ENCODE data around the gene NDUFV3.
"Not testable (repeated sequence)": the region's sequence is repeated elsewhere in the genome, so short reads cannot be mapped to it uniquely, and the experiment has no call there.

Gene NDUFV3

GRCh38 chr21:42911920-42912319 is 18.8 kb downstream of the NDUFV3 start:
- H3K27ac ChIP-seq (ENCODE audit: low read depth, low read length); H3K9me3 ChIP-seq (ENCODE audit: low read length); H3K9ac ChIP-seq (ENCODE audit: low read length); H3K4me1 ChIP-seq (ENCODE audit: insufficient read depth, low read length); H3K27me3 ChIP-seq (ENCODE audit: control insufficient read depth in 1 of 2, insufficient read depth in 2 of 2, low read length in 2 of 2); H3K4me3 ChIP-seq (ENCODE audit: low read depth in 1 of 2, low read length in 2 of 2): not testable (repeated sequence)
- H3K36me3 ChIP-seq (ENCODE audit: insufficient read depth, low read length), result peaks cover 27% of the 10 kb centered on the region

- Histone ChIP-seq H3K9ac (ENCODE audit: low read length) (no peak overlapping the region), H3K36me3 (ENCODE audit: insufficient read depth, low read length) (peaks cover 21% of the 10 kb centered on the region), H3K9me3 (ENCODE audit: low read length) (no peaks in the 10 kb centered on the region), H3K27ac (ENCODE audit: low read depth, low read length) (no peak overlapping the region), H3K27me3 (ENCODE audit: control insufficient read depth in 1 of 2, insufficient read depth in 2 of 2, low read length in 2 of 2) (no peaks in the 10 kb centered on the region), H3K4me3 (ENCODE audit: low read depth in 1 of 2, low read length in 2 of 2) (no peak overlapping the region), H3K4me1 (ENCODE audit: insufficient read depth, low read length) (no peaks in the 10 kb centered on the region)
These were observed 20.4 kb downstream of the NDUFV3 start for GRCh38 chr21:42913476-42913875.

- H3K9me3 ChIP-seq (ENCODE audit: low read length), result no peaks in the 10 kb centered on the region
- no peak overlapping the region for H3K27ac ChIP-seq (ENCODE audit: low read depth, low read length)
- no peak overlapping the region for H3K4me3 ChIP-seq (ENCODE audit: low read depth in 1 of 2, low read length in 2 of 2)
- no peaks in the 10 kb centered on the region for H3K36me3 ChIP-seq (ENCODE audit: insufficient read depth, low read length)
- H3K4me1 ChIP-seq (ENCODE audit: insufficient read depth, low read length), result peaks cover under 1% of the 10 kb centered on the region
- no peak overlapping the region for H3K9ac ChIP-seq (ENCODE audit: low read length)
- H3K27me3 ChIP-seq (ENCODE audit: control insufficient read depth in 1 of 2, insufficient read depth in 2 of 2, low read length in 2 of 2), result no peaks in the 10 kb centered on the region
These were observed 25.2 kb downstream of the NDUFV3 start for GRCh38 chr21:42918291-42918690.

DNA sequence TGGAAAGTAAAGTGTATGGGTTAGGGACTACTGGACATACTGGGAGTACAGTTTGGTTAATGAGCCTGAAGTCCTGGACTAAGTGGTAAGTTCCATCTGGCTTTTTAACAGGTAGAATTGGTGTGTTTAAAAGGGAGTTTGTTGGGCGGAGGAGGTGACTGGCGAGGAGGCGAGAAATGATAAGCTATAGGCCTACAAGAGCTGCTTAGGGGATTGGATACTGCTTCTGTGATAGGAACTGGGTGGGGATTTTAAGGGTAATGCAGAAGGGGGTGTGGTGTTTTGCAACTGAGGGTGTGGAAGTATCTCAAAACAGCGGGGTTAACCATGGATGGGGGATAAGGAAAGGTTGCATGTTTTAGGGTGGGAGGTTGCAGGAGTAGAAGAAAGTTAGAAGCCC is 28.8 kb downstream of the NDUFV3 start:
- H3K4me1 ChIP-seq (ENCODE audit: insufficient read depth, low read length), result peaks cover 7% of the 10 kb centered on the region
- no peaks in the 10 kb centered on the region for H3K27me3 ChIP-seq (ENCODE audit: control insufficient read depth in 1 of 2, insufficient read depth in 2 of 2, low read length in 2 of 2)
- H3K9me3 ChIP-seq (ENCODE audit: low read length), result no peaks in the 10 kb centered on the region
- no peak overlapping the region for H3K27ac ChIP-seq (ENCODE audit: low read depth, low read length)
- H3K36me3 ChIP-seq (ENCODE audit: insufficient read depth, low read length), result no peaks in the 10 kb centered on the region
- H3K4me3 ChIP-seq (ENCODE audit: low read depth in 1 of 2, low read length in 2 of 2), result no peak overlapping the region
- H3K9ac ChIP-seq (ENCODE audit: low read length), result no peak overlapping the region

- no peaks in the 10 kb centered on the region for H3K9me3 ChIP-seq (ENCODE audit: low read length)
- H3K27ac ChIP-seq (ENCODE audit: low read depth, low read length), result no peak overlapping the region
- no peak overlapping the region for H3K4me3 ChIP-seq (ENCODE audit: low read depth in 1 of 2, low read length in 2 of 2)
- H3K4me1 ChIP-seq (ENCODE audit: insufficient read depth, low read length), result peaks cover 7% of the 10 kb centered on the region
- H3K27me3 ChIP-seq (ENCODE audit: control insufficient read depth in 1 of 2, insufficient read depth in 2 of 2, low read length in 2 of 2), result no peaks in the 10 kb centered on the region
- no peak overlapping the region for H3K9ac ChIP-seq (ENCODE audit: low read length)
- no peaks in the 10 kb centered on the region for H3K36me3 ChIP-seq (ENCODE audit: insufficient read depth, low read length)
These were observed 29.8 kb downstream of the NDUFV3 start for GRCh38 chr21:42922918-42923317.

GRCh38 chr21:42923553-42924432 is 30.7 kb downstream of the NDUFV3 start:
- H3K9me3 ChIP-seq (ENCODE audit: low read length), result no peaks in the 10 kb centered on the region
- H3K36me3 ChIP-seq (ENCODE audit: insufficient read depth, low read length), result no peaks in the 10 kb centered on the region
- no peak overlapping the region for H3K9ac ChIP-seq (ENCODE audit: low read length)
- no peak overlapping the region for H3K27ac ChIP-seq (ENCODE audit: low read depth, low read length)
- peaks cover 7% of the 10 kb centered on the region for H3K4me1 ChIP-seq (ENCODE audit: insufficient read depth, low read length)
- H3K4me3 ChIP-seq (ENCODE audit: low read depth in 1 of 2, low read length in 2 of 2), result peak overlapping the region; percentile 28 to 35
- no peaks in the 10 kb centered on the region for H3K27me3 ChIP-seq (ENCODE audit: control insufficient read depth in 1 of 2, insufficient read depth in 2 of 2, low read length in 2 of 2)

DNA sequence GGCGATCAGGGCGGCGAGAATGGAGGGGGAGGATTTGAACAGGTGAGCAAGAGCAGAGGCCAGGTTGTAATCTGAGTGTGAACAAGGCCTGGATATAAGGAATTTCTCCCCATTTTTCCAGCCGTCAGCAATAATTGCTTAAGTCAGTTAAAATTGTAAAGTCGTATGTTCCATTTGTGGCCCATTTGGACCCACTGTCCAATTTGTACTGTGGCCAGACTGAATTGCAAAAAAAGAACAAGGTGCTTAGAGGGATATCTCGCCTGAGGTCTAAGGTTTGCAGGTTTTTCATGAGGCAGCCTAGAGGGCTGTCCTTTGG is 31.3 kb downstream of the NDUFV3 start:
- no peak overlapping the region for H3K9ac ChIP-seq (ENCODE audit: low read length)
- H3K9me3 ChIP-seq (ENCODE audit: low read length), result no peaks in the 10 kb centered on the region
- no peaks in the 10 kb centered on the region for H3K27me3 ChIP-seq (ENCODE audit: control insufficient read depth in 1 of 2, insufficient read depth in 2 of 2, low read length in 2 of 2)
- peaks cover 7% of the 10 kb centered on the region for H3K4me1 ChIP-seq (ENCODE audit: insufficient read depth, low read length)
- H3K4me3 ChIP-seq (ENCODE audit: low read depth in 1 of 2, low read length in 2 of 2), result peak overlapping the region in 1 of 2 donors; percentile 35
- no peaks in the 10 kb centered on the region for H3K36me3 ChIP-seq (ENCODE audit: insufficient read depth, low read length)
- H3K27ac ChIP-seq (ENCODE audit: low read depth, low read length), result no peak overlapping the region

- H3K9ac ChIP-seq (ENCODE audit: low read length), result no peak within 1 kb of the TSS
- no peaks in the 10 kb centered on the region for H3K36me3 ChIP-seq (ENCODE audit: insufficient read depth, low read length)
- no peaks in the 10 kb centered on the region for H3K27me3 ChIP-seq (ENCODE audit: control insufficient read depth in 1 of 2, insufficient read depth in 2 of 2, low read length in 2 of 2)
- no peak within 1 kb of the TSS for H3K4me3 ChIP-seq (ENCODE audit: low read depth in 1 of 2, low read length in 2 of 2)
- H3K9me3 ChIP-seq (ENCODE audit: low read length), result no peaks in the 10 kb centered on the region
- peaks cover 7% of the 10 kb centered on the region for H3K4me1 ChIP-seq (ENCODE audit: insufficient read depth, low read length)
- no peak within 1 kb of the TSS for H3K27ac ChIP-seq (ENCODE audit: low read depth, low read length)
These were observed 32.2 kb downstream of the NDUFV3 start, which contains the start of gene ERVH48-1 for GRCh38 chr21:42925114-42925926. ERVH48-1 (minus strand) TSS chr21:42925630; CDS start chr21:42919006, 6,624 bp downstream.

- H3K9ac ChIP-seq (ENCODE audit: low read length); H3K36me3 ChIP-seq (ENCODE audit: insufficient read depth, low read length); H3K4me1 ChIP-seq (ENCODE audit: insufficient read depth, low read length); H3K27ac ChIP-seq (ENCODE audit: low read depth, low read length); H3K9me3 ChIP-seq (ENCODE audit: low read length); H3K4me3 ChIP-seq (ENCODE audit: low read depth in 1 of 2, low read length in 2 of 2); H3K27me3 ChIP-seq (ENCODE audit: control insufficient read depth in 1 of 2, insufficient read depth in 2 of 2, low read length in 2 of 2): not testable (repeated sequence)
These were observed 34.5 kb downstream of the NDUFV3 start for GRCh38 chr21:42927474-42928200.

DNA sequence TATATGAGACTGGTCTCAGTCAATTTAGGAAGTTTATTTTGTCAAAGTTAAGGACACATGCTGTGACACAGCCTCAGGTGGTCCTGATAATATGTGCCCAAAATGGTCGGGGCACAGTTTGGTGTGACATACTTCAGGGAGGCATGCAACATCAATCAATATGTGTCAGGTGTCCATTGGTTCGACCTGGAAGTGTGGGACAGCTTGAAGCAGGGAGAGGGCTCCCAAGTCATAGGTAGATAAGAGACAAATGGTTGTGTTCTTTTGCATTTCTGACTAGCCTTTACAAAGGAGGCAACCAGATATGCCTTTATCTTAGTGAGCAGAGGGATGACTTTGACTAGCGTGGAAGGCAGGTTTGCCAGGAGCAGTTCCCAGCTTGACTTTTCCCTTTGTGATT is 36.9 kb downstream of the NDUFV3 start:
- H3K9me3 ChIP-seq (ENCODE audit: low read length), result no peaks in the 10 kb centered on the region
- no peaks in the 10 kb centered on the region for H3K27me3 ChIP-seq (ENCODE audit: control insufficient read depth in 1 of 2, insufficient read depth in 2 of 2, low read length in 2 of 2)

DNA sequence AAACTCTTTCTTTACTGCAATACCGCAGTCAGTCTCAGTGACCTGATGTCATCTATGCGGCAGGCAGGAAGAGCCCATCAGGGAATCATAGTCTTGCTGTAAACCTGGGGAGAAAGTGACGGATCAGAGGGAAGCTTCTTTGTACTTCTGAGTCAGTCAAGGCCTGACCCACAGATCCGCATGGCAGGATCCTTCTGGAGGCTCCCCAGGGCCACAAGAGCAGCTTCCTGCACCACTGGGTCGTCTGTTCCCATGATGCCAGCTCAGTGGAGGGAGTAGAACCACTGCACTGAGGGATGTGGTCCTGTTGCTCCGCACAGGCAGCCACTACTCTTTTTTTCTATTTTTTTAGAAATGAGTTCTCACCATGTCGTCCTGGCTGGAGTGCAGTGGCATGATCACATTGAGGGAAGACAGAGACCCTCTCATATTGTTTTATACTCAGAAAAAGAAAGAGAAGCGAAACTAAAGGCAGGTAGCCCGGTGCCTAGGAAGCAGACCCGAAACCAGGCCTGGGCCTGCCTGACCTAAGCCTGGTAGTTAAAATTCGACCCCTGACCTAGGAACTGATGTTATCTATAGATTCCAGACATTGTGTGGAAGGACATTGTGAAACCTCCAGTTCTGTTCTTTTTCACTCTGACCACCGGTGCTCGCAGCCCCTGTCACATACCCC is 38.6 kb downstream of the NDUFV3 start:
- no peaks in the 10 kb centered on the region for H3K27me3 ChIP-seq (ENCODE audit: control insufficient read depth in 1 of 2, insufficient read depth in 2 of 2, low read length in 2 of 2)
- H3K9me3 ChIP-seq (ENCODE audit: low read length), result no peaks in the 10 kb centered on the region
- no peaks in the 10 kb centered on the region for H3K4me1 ChIP-seq (ENCODE audit: insufficient read depth, low read length)
- no peaks in the 10 kb centered on the region for H3K36me3 ChIP-seq (ENCODE audit: insufficient read depth, low read length)
- H3K9ac ChIP-seq (ENCODE audit: low read length), result no peak overlapping the region
- H3K27ac ChIP-seq (ENCODE audit: low read depth, low read length), result no peak overlapping the region
- H3K4me3 ChIP-seq (ENCODE audit: low read depth in 1 of 2, low read length in 2 of 2), result no peak overlapping the region

More for the DNA sequence above, 36.9 kb downstream of the NDUFV3 start:
- Histone ChIP-seq H3K36me3 (ENCODE audit: insufficient read depth, low read length) (no peaks in the 10 kb centered on the region), H3K4me1 (ENCODE audit: insufficient read depth, low read length) (no peaks in the 10 kb centered on the region), H3K9ac (ENCODE audit: low read length) (no peak overlapping the region), H3K4me3 (ENCODE audit: low read depth in 1 of 2, low read length in 2 of 2) (no peak overlapping the region), H3K27ac (ENCODE audit: low read depth, low read length) (no peak overlapping the region)
